ENCODE results near the gene ITPK1. TPM values are rescaled to one million over a fixed set of nuclear protein-coding genes. Genes with fewer than 3 reads are reported as not detected.

Gene ITPK1
- polyA plus RNA-seq, 2 of the 4 experiments (the other 2 are of a cell fraction) = 46.2 to 47.0 TPM

- H3K4me3 ChIP-seq = no peak overlapping the region
- FAIRE-seq = no peak
- DNase-seq (ENCODE audit: low read depth in 1 of 2, low spot score in 1 of 2) = no peak
- ChIA-PET POLR2A (no interaction called here), CTCF (interaction anchor here (0.6 to 1.4 kb wide), 2 partner anchors 13 to 23 kb away, joined by 3 read pairs; no protein-coding TSS in a partner anchor)
- peaks cover 30% of the 10 kb centered on the region for H3K4me1 ChIP-seq
- H3K27ac ChIP-seq = no peak overlapping the region
- 89% methylated on average over 18 of the region's 22 CpGs for WGBS (ENCODE audit: missing lambda C conversion rate)
- H3K4me2 ChIP-seq = no peak overlapping the region
- H3K9me3 ChIP-seq = no peaks in the 10 kb centered on the region
- TF ChIP-seq RARB (CRISPR knock-in tag; IDR thresholded peaks at IDR 0.05) = no peak
- TF ChIP-seq PHF8 (IDR thresholded peaks at IDR 0.05; ENCODE audit: borderline replicate concordance, low read depth) = no peak
- no peak for TF ChIP-seq TFCP2L1 (CRISPR knock-in tag; IDR thresholded peaks at IDR 0.05)
- TF ChIP-seq SMC3 (IDR thresholded peaks at IDR 0.05) = no peak
- no peak for TF ChIP-seq KDM1A (IDR thresholded peaks at IDR 0.05; ENCODE audit: low read depth)
- TF ChIP-seq ZFP36 (IDR thresholded peaks at IDR 0.05; ENCODE audit: borderline replicate concordance, partially characterized antibody) = no peak
- TF ChIP-seq HOXB5 (CRISPR knock-in tag; IDR thresholded peaks at IDR 0.05) = no peak
- TF ChIP-seq FOSB (CRISPR knock-in tag; IDR thresholded peaks at IDR 0.05) = no peak
- TF ChIP-seq NR3C1 (IDR thresholded peaks at IDR 0.05) = no peak
- TF ChIP-seq HES2 (IDR thresholded peaks at IDR 0.05) = no peak
- no peak for TF ChIP-seq CHD2 (IDR thresholded peaks at IDR 0.05; ENCODE audit: low read length, partially characterized antibody)
- no peak for TF ChIP-seq HMGXB4 (CRISPR knock-in tag; IDR thresholded peaks at IDR 0.05; ENCODE audit: borderline replicate concordance)
- ATAC-seq = no peak
Observed at GRCh38 chr14:93011650-93012325, 103.9 kb downstream of the ITPK1 start.

- Histone ChIP-seq H3K4me1 (peaks cover 34% of the 10 kb centered on the region), H3K9me3 (no peaks in the 10 kb centered on the region), H3K4me2 (no peak overlapping the region), H3K4me3 (no peak overlapping the region), H3K27ac (no peak overlapping the region)
- TF ChIP-seq POLR2AphosphoS2 (conservative IDR thresholded peaks at IDR 0.05; ENCODE audit: low read length) (no peak), JUNB (IDR thresholded peaks at IDR 0.05) (no peak), SREBF2 (IDR thresholded peaks at IDR 0.05) (no peak), POLR2A (IDR thresholded peaks at IDR 0.05; ENCODE audit: low read length) (no peak), TFCP2L1 (CRISPR knock-in tag; IDR thresholded peaks at IDR 0.05) (no peak), HOXB13 (CRISPR knock-in tag; IDR thresholded peaks at IDR 0.05; ENCODE audit: low read depth) (no peak), HMGXB4 (CRISPR knock-in tag; IDR thresholded peaks at IDR 0.05; ENCODE audit: borderline replicate concordance) (no peak), GATA3 (IDR thresholded peaks at IDR 0.05; ENCODE audit: borderline replicate concordance) (no peak), HOXA7 (CRISPR knock-in tag; IDR thresholded peaks at IDR 0.05) (no peak), RNF2 (IDR thresholded peaks at IDR 0.05; ENCODE audit: borderline replicate concordance, low read depth) (no peak), FOXS1 (CRISPR knock-in tag; IDR thresholded peaks at IDR 0.05) (no peak), ZC3H11A (IDR thresholded peaks at IDR 0.05) (no peak), ZFP36 (IDR thresholded peaks at IDR 0.05; ENCODE audit: borderline replicate concordance, partially characterized antibody) (no peak), KDM5A (IDR thresholded peaks at IDR 0.05) (no peak)
- FAIRE-seq (no peak), ATAC-seq (no peak), DNase-seq (ENCODE audit: low read depth in 1 of 2, low spot score in 1 of 2) (no peak)
- CTCF ChIA-PET = interaction anchor here (0.6 to 1.4 kb wide), 2 partner anchors 13 to 22 kb away, joined by 3 read pairs; no protein-coding TSS in a partner anchor
- POLR2A ChIA-PET = no interaction called here
- WGBS (ENCODE audit: missing lambda C conversion rate) = 88% methylated on average over 10 of the region's 10 CpGs
Observed at GRCh38 chr14:93011141-93011529, 104.6 kb downstream of the ITPK1 start.
